HG03457 (cell line): ENCODE results near the gene FAM171A1.
"Not testable (repeated sequence)": the region's sequence is repeated elsewhere in the genome, so short reads cannot be mapped to it uniquely, and the experiment has no call there.

Experiments used
- ATAC-seq: cut with Tn5 transposase; IDR thresholded peaks from one replicate; pipeline ENCODE4 v1.9.1; 2021; ENCODE audit warnings: moderate number of reproducible peaks; ENCODE audit not compliant: unreplicated experiment

FAM171A1 gene

DNA sequence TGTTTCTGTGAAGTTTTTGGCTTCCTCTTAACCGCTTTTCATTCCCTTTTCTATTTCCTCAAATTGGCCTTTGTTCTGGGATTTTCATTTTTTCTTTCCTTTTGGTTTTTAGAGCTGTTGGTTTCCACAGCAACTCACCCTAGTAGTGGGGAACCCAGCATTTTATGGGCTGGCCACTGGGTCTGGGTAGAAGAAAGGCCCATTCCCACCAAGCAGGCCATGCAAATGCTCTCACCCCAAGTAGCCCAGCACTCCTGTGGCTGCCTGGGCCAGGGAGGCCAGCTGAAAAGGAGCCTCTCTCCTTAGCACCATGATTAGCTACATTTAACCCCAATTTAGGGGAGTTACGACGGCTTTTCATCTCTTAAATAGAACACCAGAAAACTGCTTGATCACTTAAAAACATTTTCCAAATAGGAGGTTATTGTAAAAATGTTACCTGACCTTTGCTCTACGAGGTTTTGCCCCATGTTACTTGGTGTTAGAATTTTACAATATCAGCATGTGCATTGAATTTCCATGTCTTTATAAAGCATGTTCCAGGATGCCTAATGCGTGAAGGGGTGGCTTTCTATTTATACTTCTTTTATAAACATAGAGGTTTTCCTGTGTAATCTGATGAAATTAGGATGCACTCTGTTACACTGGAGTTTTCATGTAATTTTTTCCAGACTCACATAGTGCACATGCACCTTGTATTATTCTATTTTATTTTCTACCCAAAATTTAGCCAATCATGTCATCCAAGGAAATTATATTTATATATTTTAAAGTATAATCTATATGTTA, 75.4 kb downstream of the FAM171A1 start:
- no peak for ATAC-seq

DNA sequence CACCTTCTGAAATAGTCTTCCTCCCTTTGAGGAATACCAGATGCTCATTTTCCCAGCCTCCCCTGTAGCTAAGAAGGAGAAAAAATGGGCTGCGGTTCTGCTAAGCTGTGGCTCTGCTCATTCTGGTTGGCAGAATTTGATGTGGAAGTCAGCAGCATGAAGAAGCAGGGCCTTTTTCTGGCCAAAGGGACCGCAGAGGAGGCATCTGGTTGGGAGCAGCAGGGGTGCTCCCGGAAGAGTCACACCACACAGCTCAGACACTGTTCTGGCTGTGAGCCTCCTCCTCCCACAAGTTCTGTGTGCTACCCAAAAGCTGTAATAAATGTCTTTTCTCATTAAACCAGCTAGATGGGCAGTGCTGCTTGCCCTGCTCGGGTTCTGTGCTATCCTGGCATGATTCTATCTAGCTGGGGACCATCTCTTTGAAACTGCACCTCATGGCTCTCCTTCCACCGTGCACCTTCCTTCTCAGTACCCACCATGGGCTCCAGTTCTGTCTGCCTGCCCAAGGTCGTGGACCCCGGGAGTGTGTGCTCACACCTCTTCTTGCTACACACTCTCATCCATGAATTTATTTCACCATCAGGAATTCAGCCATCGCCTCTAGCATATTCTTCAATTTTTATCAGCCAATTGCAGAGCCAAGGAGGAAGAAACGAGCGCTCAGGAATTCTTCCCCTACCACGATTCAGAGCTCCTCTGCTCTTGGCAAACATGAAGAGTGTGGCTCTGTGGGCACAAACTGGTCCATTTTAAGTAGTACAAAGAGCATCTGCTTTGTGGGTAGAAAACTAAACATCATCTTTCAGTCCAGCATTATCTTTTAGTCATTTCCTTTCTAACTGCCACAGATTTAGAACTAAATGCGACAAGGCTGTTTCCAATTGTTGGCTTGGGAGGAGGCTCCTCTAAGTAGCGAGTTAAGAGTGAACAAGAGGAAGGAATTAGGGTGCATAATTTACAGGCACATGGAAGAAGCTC, 76.9 kb downstream of the FAM171A1 start:
- ATAC-seq: no peak

DNA sequence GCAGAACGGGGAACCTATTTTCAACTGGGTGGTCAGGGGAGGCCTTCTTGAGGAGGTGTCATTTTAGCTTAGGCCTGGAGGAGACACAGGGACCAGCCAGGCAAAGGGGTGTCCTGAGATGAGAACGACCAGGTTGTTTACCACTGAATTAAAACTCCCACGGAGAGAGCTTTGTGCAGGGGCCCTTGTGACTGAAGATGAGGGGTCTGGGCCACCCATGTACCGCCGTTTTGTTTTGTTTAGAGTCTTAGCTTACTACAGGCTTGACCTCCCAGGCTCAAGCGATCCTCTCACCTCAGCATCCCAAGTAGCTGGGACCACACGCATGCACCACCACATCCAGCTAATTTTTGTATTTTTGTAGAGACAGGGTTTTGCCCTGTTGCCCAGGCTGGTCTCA, 80.4 kb downstream of the FAM171A1 start:
- ATAC-seq: no peak

DNA sequence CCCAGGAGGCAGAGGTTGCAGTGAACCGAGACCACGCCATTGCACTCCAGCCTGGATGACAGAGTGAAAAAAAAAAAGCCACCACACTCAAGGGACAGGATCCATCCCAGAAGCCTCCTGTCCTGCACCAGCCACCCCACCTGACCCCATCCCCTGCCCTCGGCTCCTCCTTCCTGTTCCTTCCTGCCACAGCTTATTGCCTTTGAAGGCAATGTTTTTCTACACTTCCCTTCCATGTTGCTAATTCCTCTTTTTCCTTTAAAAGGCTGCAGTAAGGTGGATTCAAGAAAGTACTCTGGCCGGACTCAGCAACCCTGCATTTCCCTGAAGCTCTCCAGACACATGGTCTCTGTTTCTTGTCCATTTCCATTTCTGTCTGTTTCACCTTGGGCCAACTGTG, 80.9 kb downstream of the FAM171A1 start:
- no peak for ATAC-seq

DNA sequence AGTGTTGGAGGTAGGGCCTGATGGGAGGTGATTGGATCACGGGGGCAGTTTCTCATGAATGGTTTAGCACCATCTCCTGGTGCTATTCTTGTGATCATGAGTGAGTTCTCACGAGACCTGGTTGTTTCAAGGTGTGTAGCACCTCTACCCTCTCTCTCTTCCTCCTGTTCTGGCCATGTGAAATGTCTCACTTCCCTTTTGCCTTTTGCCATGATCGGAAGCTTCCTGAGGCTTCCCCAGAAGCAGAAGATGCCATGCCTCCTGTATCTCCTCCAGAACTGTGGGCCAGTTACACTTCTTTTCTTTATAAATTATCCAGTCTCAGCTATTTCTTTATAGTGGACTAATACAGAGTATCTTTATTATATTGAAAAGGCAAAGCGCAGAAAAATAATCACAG, 90.1 kb downstream of the FAM171A1 start:
- ATAC-seq: no peak

DNA sequence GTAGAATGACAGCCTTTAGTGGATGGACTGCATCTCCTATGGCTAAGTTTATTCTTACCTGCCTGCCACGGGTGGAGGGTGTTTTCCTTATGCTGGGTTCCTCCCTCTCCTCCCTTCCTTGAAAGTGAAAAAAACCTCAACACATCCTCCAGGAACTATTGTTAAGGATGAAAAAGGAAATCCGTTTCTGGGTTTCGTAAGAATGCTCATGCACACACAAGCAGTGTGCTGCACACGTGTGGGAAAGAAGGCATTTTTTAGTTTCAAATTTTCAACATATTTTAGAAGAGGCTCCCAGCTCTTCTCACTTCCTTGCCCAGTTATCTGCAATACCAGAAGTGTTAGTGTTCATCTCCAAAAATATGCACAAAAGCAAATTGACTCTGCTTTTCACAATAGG, 90.6 kb downstream of the FAM171A1 start:
- no peak for ATAC-seq

DNA sequence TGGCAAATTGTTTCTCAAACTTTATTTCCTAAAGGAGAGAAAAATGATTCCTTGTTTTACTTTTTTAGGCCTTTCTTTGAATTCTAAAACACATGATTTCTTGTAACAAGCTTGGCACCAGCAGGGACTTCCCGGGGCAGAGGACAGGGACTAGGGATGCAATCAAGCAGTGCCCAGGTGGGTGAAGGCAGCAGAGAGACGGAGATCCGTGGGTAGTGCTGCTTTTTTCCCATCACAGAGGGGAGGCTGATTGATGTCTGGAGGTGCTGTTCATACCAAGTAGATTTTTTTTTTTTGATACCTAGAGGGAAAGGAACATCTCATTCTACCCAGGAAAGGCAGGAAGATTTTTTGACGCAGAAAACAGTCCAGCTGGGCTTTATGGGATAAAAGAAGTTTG, 91.9 kb downstream of the FAM171A1 start:
- no peak for ATAC-seq

DNA sequence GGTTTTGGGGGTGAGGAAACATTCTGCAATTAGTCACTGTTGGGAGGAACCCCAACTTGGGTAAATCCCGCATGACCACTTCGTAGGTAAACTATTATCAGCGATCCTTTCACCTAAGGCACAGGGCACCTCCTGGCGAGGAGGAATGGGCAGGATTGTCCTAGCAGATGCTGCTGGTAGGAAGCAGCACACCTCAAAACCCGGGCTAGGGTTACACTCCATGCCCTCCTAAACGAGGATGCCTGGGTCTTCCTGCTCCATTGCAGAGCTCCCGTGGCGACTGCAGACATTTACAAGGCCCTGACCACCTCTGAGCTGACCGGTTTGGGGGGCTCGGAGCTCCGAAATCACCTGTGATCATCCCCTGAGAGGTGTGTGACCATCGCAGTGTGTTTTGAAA, 92.3 kb downstream of the FAM171A1 start:
- no peak for ATAC-seq

DNA sequence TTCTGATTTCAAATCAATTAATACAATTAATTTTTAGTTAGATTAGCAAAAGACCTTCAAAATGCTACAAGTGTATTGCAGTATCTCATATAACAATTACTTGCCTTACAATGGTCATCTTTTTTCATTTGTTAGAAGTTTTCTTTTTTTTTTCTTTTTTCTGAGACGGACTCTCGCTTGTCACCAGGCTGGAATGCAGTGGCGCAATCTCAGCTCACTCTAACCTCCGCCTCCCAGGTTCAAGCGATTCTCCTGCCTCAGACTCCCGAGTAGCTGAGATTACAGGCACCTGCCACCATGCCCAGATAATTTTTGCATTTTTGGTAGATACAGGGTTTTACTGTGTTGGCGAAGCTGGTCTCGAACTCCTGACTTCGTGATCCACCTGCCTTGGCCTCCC, 95.0 kb downstream of the FAM171A1 start:
- ATAC-seq: not testable (repeated sequence)

DNA sequence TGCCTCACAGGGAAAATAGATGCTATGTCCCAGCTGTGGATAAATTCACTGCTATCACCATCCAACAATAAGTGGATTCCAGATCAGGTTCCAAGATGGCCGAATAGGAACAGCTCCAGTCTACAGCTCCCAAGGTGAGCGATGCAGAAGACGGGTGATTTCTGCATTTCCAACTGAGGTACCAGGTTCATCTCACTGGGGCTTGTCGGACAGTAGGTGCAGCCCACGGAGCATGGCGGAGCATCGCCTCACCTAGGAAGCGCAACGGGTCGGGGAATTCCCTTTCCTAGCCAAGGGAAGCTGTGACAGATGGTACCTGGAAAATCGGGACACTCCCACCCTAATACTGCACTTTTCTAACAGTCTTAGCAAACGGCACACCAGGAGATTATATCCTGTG, 101.3 kb downstream of the FAM171A1 start:
- ATAC-seq: not testable (repeated sequence)

DNA sequence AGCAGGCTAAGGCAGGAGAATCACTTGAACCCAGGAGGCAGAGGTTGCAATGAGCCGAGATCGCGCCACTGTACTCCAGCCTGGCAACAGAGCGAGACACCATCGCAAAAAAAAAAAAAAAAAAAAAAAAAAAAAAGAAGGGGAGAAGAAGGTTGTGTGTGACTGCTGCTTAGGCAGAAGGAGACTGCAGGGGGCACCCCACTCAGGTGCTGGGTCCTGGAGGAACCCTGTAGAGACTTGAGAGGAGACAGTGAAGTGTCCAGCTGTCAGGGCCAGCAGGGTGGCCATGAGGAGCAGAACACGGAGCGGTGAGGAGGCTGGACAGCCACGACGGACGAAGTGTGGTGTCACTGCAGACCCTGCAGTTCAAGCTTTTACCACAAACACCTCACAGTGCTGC, 103.6 kb downstream of the FAM171A1 start:
- no peak for ATAC-seq

DNA sequence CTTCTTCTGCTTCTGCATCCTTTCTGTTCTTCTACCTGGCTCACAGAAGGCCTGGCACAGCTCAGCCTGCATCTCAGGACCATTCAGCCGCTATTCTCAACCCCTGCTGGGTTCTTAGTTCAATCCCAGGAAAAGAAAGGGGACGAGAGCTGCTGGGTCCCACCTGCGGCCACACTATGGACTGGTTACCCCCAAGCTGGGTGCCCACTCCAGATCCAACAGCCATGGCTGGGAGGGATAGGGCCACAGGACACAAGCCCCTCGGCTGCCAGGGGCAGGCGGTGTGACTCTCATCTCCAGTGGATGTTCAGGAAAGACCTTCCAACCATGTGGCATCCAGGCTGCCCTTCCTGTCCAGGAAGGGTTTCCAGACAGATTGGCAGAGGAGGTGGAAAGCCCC, 105.0 kb downstream of the FAM171A1 start:
- no peak for ATAC-seq

DNA sequence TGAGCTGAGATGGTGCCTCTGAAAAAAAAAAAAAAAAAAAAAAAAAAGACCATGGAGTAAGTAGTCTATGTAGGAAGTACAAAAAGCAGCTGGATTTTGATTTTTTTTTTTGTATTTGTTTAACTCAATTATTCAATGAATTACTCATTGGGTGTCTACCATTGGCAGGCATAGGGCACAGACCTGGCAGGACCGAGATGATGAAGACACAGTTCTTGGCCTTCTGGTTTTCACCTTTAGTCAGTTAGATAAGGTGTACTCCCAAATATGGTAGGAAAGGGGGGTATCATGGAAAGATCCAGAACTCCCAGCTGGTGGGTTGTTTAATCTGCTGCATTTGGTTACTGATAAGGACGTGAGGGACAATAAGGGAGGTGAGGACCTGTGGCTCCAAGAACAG, 105.5 kb downstream of the FAM171A1 start:
- no peak for ATAC-seq

DNA sequence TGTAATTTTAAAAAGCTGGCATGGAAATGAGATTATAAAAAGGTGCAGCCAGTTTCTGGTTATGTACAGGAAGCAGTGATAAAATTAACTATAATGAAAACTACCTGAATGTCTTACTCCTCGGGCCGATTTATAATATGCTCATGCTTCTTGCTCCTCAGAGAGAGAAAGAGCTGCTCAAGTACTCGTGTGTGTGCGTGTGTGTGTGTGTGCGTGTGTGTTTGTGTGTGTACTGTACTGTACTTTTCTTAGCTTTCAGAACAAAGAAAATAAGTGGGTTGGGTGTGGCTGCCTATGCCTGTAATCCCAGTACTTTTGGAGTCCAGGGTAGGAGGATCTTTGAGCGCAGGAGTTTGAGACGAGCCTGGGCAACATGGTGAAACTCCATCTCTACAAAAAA, 106.0 kb downstream of the FAM171A1 start:
- ATAC-seq: no peak

DNA sequence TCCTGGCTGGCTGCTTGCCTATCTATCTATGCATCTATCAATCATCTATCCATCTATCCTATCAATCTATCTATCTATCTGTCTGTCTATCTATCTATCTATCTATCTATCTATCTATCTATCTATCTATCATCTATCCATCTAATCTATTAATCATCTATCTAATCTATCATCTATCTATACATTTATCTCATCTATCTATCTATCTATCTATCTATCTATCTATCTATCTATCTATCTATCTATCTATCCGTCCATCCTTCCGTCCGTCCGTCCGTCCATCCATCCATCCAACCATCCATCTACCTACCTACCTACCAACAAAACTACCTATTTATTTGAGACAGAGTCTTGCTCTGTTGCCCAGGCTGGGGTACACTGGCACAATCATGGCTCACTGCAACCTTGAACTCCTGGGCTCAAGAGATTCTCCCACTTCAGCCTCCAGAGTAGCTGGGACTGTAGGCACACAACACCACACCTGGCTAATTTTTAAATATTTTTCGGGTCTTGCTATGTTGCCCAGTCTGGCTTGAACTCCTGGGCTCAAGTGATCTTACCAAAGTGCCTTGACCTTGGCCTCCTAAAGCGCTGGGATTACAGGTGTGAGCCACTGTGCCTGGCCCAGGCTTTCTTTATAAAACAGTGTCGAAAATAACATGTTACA, 107.3 kb downstream of the FAM171A1 start:
- ATAC-seq: no peak

DNA sequence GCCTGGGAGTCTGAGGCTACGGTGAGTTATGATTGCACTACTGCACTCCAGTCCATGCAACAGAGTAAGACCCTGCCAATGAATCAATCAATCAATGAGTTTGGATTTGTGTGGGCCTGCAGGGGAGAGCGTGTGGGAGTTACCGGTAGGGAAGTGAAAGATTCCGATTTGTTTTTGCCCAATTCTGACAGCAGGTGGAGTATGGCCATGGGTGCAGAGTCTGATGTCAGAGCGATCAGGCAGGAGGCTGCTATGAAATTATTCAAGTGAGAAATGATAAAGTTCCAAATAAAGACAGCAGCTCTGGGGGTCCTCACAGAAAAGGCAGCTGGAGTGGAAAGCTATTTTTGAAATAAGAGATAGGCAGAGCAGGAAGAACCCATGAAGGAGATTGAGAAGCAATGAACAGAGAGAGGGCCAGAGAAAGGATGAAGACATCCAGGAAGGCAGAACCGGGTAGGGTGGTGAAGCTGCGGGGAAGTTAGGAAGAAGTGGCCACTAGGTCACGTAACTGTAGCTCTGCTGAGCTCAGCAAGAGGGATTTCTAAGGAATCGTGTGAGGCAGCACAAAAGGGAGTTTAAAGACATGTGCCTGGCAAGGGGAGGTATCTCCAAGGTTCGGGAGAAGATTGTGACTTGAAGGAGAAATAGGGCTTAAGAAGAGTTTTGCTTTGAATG, 108.9 kb downstream of the FAM171A1 start:
- ATAC-seq: no peak

DNA sequence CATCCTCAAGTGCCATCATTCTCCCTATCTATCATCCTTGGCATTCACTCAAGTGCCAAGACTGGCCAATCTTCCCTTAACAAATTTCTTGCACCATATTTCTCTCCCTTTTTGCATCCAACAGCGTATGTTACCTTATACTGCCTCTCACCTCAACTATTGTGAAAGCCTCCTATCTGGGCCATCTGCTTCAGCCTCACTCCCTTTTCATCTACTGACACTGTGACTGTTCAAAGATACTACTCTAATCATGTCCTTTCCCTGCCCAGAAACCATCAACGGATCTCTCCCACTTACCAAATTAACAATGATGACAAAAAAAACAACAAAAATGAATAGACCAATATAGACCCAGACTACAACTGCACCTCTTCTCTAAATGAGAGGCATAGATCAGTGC, 112.0 kb downstream of the FAM171A1 start:
- ATAC-seq: no peak

DNA sequence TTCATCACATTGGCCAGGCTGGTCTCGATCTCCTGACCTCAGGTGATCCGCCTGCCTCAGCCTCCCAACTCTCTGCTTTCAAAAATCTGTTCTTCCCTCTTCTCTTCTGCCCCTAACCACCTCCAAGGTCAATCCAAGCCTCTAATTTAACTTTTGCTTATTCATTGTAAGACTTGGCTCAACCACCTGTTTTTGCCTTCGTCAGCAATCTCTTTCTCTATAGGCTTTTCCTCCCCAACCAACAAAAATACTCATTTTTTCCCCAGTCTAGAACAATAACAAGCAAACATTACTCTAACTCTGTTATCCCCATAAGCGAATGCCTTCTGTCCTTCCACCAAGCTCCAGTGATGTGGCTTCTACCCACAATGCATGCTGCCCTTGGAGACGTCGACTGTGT, 112.8 kb downstream of the FAM171A1 start:
- no peak for ATAC-seq

DNA sequence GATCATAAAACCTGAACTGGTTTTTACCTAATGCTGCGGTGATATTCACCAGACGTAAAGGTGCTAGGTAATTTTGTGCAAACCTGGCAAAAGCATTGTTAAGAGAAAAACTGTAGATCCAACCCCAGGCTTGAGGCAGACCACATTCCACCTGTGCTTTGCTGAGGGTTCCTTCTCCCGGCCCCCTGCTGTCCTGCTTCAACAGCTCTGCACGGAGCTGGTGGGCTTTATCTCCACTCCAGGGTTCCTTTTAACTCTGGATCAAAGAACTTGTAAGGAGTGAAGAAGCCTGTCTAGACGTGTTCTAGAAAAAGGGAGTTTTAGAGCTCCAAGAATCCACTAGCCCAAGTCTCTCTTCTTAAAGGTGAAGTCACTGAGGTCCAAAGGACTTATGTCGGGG, 115.1 kb downstream of the FAM171A1 start:
- no peak for ATAC-seq

DNA sequence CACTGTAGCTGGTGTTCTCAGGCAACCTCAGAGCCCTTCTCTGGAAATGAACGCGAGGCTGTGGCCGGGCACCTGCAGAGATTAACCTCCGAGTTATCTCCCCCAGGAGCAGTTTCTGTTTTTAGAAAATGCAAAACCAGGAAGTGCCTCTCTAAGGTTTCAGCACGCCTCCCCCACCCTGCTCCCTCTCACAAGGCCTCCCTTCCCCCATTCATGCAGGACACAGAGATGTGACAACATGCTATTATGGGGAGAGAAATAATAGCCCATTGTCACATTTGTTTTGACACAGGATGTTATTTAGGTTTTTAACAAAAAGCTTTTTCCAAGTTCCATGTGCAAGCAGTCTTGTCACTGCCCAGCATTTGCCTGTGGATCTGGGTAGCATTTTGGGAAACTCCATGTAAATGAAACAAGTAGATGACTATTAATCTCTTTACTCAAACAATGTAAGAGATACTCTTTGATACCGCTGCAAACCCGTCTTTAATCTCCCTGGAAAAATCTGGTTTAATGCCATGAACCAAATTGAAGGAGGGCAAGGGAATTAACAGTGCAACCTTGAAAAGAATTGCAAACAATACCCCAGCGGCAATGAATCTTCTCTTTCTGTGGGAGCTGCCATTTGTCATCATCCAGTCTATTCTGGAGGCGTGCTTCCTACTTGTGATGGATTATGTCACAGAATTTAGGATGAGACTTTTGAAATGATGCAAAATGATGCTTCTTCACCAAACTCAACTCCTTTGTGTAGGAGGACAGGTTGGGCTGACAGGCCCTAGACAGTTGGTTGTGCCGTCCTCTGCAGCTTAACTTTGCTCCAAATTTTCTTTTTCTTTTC, 116.1 kb downstream of the FAM171A1 start:
- no peak for ATAC-seq
